Measurements from ENCODE around the gene NBAS.

Gene NBAS

DNA sequence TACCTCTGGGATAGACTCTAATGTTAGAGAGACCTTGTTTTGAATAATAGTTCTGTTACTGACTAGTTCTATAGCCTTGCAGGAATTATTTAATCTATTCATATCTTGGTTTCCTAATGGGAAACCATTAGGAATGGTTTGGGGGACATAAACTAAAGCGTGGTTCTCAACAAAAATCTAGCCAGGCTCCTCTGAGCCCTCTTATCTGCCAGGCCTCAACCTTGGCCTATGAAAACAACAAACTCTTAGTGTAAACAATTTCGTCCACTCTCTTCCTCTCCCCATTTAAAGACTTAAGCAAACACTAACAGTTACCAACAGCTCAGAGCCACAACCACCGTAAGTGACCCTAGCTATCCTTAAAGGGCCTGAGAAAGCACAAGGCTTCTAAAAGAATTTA, 10.6 kb upstream of the NBAS start:
- H3K36me3 Mint-ChIP-seq: no peaks in the 10 kb centered on the region
- no peak overlapping the region for H3K27ac Mint-ChIP-seq
- no peak overlapping the region for H3K4me3 Mint-ChIP-seq
- no peak for ATAC-seq
- no peaks in the 10 kb centered on the region for H3K9me3 Mint-ChIP-seq
- H3K4me1 Mint-ChIP-seq: no peaks in the 10 kb centered on the region
- H3K27me3 Mint-ChIP-seq: no peaks in the 10 kb centered on the region

DNA sequence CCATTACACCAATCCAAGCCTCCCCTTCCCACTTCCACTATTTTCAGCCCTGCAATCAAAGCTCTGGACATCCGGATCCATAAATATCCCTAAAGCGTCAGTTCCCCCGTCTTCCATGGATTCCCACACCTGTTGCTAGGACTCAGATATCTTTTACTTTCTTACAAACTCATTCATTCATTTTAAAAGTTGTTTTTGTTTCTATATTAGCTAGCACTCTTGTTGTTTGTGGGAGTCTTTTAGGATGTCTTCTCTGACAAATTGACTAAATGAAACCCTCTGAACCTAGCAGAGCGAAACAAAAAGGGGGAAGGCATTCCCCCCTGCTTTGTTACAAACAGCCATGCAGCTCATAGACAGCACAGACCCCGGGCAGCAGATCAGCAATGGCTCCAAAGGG, 9.0 kb upstream of the NBAS start:
- H3K36me3 Mint-ChIP-seq: no peaks in the 10 kb centered on the region
- H3K27ac Mint-ChIP-seq: no peak overlapping the region
- no peak for ATAC-seq
- no peaks in the 10 kb centered on the region for H3K27me3 Mint-ChIP-seq
- H3K4me3 Mint-ChIP-seq: no peak overlapping the region
- no peaks in the 10 kb centered on the region for H3K4me1 Mint-ChIP-seq
- H3K9me3 Mint-ChIP-seq: no peaks in the 10 kb centered on the region

DNA sequence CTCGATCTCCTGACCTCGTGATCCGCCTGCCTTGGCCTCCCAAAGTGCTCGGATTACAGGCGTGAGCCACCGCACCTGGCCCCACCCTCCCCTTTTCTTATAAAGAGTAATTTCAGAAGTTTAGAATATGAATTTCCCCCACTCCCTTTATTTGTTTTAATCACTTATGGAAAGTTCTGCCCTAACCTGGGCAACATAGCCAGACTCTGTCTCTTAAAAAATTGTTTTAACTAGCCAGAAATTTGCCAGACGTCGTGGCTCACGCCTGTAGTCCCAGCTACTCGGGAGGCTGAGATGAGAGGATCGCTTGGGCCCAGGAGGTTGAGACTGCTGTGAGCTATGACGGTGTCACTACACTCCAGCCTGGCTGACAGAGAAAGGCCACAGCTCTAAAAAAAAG, 7.7 kb upstream of the NBAS start:
- H3K36me3 Mint-ChIP-seq: no peaks in the 10 kb centered on the region
- H3K4me3 Mint-ChIP-seq: no peak overlapping the region
- H3K4me1 Mint-ChIP-seq: no peaks in the 10 kb centered on the region
- no peaks in the 10 kb centered on the region for H3K9me3 Mint-ChIP-seq
- no peak overlapping the region for H3K27ac Mint-ChIP-seq
- peaks cover 8% of the 10 kb centered on the region for H3K27me3 Mint-ChIP-seq
- ATAC-seq: no peak

DNA sequence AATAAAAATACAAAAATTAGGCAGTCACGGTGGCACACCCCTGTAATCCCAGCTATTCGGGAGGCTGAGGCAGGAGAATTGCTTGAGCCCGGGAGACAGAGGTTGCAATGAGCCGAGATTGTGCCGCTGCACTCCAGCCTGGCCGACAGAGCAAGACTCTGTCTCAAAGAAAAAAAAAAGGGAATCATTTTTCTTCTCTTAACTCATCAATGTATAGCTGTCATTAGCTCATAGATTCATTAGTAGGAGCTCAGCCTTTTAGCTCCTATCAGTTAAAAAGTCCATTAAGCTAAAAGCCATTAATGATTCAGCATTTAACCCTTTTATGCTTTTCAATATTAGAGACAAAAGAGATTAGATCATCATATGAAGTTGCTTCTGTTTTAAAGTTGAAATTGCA, 5.8 kb upstream of the NBAS start:
- no peak for ATAC-seq
- peaks cover 8% of the 10 kb centered on the region for H3K27me3 Mint-ChIP-seq
- no peak overlapping the region for H3K4me3 Mint-ChIP-seq
- H3K36me3 Mint-ChIP-seq: no peaks in the 10 kb centered on the region
- H3K9me3 Mint-ChIP-seq: no peaks in the 10 kb centered on the region
- peaks cover 2% of the 10 kb centered on the region for H3K4me1 Mint-ChIP-seq
- H3K27ac Mint-ChIP-seq: no peak overlapping the region

DNA sequence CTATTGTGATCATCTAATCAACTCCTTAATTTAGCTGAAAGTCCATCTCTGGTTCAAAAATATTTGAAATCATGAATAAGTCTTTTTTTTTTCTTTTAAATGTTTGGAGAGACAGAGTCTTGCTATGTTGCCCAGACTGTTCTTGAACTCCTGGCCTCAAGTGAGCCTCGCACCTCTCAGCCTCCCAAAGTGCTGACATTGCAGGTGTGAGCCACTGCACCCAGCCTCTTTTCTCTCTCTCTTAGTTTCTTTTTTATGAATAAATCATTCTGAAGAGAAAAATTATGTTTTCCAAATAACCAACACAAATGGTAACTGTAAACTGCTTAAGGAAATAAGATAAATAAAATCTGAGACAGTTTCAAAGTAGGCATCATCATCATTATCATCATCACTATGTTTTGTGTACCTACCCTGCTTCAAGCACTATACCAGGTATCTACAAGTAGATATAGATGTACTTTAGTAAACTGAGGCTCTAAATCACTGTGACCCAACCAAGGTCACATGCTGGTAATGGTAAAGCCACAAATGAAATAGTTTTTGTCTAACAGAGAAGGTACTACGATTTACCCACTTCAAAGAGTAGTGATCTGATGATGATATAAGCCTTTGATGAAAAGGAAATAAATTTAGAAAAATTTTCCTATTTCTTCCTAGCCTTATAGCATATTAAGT, 5.0 kb upstream of the NBAS start:
- Mint-ChIP-seq H3K9me3 (no peaks in the 10 kb centered on the region), H3K27ac (no peak overlapping the region), H3K4me1 (peaks cover 9% of the 10 kb centered on the region), H3K4me3 (no peak overlapping the region), H3K36me3 (no peaks in the 10 kb centered on the region), H3K27me3 (peaks cover 8% of the 10 kb centered on the region)
- no peak for ATAC-seq

DNA sequence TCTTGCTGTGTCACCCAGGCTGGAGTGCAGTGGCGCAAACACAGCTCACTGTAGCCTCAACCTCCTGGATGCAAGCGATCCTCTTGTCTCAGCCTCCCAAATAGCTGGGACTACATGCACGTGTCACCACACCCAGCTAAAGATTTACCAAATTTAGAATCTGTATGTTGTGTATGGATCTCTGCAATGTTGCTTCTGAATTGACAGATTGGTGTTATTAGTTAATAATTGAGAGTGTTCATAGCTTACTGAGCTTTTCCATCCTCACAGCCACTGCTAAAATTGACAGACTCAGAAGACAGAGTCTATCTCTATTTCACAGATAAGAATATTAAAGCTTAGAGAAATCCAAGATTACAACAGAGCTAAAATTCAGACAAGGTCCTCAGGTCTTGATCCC, 4.3 kb upstream of the NBAS start:
- peaks cover 11% of the 10 kb centered on the region for H3K4me1 Mint-ChIP-seq
- peaks cover 8% of the 10 kb centered on the region for H3K27me3 Mint-ChIP-seq
- no peak overlapping the region for H3K27ac Mint-ChIP-seq
- no peaks in the 10 kb centered on the region for H3K36me3 Mint-ChIP-seq
- no peaks in the 10 kb centered on the region for H3K9me3 Mint-ChIP-seq
- no peak for ATAC-seq
- no peak overlapping the region for H3K4me3 Mint-ChIP-seq

DNA sequence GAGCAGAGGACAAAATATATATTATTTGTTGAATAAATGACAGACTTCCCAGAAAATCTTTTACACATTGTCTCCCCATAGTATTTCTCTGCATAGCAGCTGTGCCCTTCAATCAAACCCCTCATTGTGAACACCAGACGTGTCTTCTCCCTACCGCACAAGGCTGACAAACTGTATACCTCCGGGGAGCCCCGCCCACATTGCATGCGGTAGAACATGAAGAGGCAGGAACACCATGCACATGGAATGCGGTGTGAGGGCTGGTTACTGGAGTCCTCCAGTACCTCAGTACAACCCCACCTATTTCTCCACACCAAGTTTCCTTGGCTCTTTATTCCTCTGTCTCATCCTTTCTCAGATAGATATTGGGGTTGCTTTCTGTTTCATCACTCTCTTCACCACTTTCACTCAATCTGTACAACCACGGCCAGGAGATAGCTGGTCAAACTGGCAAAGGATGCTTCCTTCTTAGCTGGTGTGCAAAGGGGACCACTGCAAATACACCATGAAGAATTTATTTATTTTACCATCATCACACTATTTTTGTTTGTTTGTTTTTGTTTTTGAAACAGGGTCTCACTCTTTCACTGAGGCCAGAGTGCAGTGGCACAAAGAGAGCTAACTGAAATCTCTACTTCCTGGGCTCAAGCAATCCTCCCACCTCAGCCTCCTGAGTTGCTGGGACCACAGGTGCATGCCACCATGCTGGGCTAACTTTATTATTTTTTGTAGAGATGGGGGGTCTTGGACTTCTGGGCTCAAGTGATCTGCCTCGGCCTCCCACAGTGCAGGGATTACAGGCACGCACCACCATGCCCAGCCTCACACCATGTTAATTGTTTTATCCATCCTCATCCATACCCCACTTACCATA, 2.3 kb upstream of the NBAS start:
- H3K27me3 Mint-ChIP-seq: peaks cover 8% of the 10 kb centered on the region
- no peak for ATAC-seq
- no peaks in the 10 kb centered on the region for H3K36me3 Mint-ChIP-seq
- peaks cover 21% of the 10 kb centered on the region for H3K4me1 Mint-ChIP-seq
- no peaks in the 10 kb centered on the region for H3K9me3 Mint-ChIP-seq
- no peak overlapping the region for H3K27ac Mint-ChIP-seq
- no peak overlapping the region for H3K4me3 Mint-ChIP-seq

DNA sequence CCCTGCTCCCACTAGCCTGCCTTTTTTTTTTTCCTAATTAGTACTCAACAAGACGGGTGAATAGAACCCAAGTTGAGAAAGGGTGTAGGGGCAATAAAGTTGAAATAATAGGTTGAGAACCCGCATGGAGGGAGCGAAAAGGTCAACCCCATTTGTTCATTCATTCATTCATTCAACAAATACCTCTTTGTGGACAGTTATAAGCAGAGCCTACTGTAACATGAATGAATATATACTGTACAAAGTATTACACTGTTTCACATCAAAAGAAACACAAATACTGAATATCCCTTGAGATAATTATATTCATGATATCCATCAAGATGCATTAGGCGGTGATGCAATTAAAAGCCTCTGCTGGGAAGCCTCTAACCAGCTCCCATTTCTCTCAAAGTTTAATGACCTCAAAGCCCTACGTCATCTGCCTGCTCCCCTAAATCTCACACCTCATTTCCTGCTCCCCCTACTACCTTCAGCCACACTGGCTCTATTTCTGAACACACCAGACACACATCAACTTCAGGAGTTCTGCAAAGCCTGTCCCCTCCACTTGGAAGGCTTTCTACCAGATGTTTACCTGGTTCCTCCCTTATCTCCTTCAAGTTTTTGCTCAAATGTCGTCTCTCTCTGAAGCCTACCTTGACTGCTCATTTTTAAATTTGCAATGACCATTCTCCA, 1.4 kb upstream of the NBAS start:
- Mint-ChIP-seq H3K4me1 (peaks cover 26% of the 10 kb centered on the region), H3K9me3 (no peaks in the 10 kb centered on the region), H3K27ac (peak overlapping the region; percentile 87), H3K27me3 (peaks cover 8% of the 10 kb centered on the region), H3K4me3 (no peak overlapping the region), H3K36me3 (no peaks in the 10 kb centered on the region)
- ATAC-seq: no peak

DNA sequence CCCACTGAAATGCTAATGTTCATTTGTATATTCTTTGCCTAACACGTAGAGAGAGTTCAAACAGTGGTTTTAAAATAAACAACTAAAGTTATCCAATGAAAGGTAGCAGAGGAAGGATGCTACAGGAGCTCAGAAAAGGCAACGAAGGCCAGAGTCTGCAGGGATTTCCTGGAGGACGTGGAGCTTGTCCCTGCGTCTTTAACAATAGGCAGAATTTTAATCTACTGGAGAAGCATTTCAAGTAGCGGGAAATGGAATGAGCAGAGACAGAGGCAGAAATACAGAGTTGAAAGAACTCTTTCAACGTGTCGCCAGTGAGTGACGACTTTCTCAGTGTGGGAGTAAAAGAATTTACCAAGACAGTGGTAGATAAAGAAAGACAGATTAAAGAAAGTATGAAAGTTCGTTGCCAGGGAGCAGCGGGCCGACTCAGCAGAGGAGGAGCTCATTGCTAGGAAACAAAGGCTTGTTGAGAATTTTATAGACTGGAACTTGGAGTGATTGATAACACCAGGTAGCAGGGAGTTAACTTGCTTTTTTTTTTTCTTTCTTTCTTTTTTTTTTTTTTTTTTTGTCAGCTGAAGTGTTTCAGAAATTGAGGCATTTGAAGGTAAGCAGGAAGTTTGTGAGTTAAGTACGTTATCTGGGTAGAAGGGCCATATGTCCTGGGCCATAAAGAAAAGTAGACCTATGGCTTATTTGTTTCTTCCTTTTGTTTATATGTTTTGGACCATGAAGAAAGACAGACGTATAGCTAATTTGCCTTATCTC, 625 bp upstream of the NBAS start:
- H3K36me3 Mint-ChIP-seq: no peaks in the 10 kb centered on the region
- peak; percentile 46 for ATAC-seq
- H3K27me3 Mint-ChIP-seq: peaks cover 8% of the 10 kb centered on the region
- peak overlapping the region; percentile 87 for H3K27ac Mint-ChIP-seq
- H3K4me1 Mint-ChIP-seq: peaks cover 26% of the 10 kb centered on the region
- H3K4me3 Mint-ChIP-seq: peak overlapping the region; percentile 99
- no peaks in the 10 kb centered on the region for H3K9me3 Mint-ChIP-seq

DNA sequence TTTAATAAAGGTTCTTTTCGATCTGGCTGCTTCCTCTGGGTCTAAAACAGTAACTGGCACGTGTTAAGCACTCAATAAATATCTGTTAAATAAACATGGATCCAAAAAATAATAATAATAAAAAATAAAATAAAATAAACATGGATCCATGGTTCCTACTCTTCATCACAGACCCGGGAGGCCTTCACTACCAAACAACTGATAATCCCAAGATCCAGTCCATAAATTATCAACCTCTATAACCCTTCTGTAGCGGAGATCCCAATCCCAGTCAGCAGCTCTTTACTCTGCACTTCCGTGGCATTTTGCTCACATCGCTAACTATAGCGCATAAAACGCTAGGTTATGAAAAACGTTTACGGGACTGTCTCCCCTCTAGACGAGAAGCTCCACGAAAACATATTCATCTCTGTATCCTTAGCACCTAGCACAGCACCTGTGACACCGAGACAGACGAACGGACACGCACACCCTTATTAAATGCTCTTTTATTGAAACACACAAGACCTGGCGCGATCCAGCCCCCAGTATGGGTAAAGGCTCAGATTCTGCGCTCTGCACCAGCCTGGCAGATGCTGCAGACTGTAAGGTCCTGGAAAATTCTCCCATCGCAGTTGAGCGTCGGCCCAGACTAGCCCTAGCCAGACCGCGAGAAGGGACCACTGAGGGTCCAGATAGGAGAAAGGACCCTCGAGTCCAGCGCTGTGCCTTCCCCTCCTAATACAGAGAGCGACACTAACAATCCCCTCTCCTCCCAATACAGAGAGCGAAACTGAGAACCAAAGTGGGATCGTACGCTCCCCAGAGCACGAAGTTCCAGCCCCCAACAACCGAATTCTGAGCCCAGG, 770 bp downstream of the NBAS start:
- H3K4me1 Mint-ChIP-seq: peaks cover 26% of the 10 kb centered on the region
- H3K9me3 Mint-ChIP-seq: no peaks in the 10 kb centered on the region
- ATAC-seq: peak; percentile 60
- peak overlapping the region; percentile 87 for H3K27ac Mint-ChIP-seq
- peak overlapping the region; percentile 99 for H3K4me3 Mint-ChIP-seq
- peaks cover 5% of the 10 kb centered on the region for H3K36me3 Mint-ChIP-seq
- H3K27me3 Mint-ChIP-seq: peaks cover 8% of the 10 kb centered on the region

DNA sequence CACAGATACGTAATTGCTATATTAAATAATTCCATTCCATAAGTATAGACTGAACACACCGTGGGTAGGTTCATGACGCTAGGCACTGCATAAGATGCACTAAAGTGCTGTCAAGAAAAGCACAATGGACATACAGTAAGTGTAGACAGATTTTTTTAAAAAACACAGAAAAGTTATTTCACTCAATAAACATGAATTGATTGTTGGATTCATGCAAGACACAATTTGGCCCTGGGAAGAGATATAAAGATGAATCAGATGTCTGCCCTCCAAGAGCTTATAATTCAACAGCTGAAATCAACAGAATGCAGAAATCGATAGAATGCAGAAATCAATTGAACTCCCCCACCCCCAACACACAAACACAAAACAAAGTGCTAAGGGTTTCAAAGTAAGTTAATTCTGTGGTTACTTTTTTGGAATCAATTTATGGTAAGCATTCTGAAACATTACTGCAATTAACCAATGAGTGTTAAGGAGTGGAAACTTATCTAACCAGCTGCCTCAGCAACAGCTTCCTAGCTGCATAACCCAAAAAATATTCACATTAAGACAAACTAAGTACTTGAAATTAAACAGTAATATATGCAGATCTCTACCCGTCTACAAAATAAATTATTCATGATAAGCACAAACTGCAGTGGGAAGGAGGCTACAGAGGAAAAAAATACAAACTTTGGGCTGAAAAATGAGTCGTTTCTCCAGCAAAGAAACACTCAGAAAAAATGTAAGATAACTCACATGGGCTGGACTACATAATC, 1.6 kb downstream of the NBAS start:
- H3K4me1 Mint-ChIP-seq: peaks cover 26% of the 10 kb centered on the region
- peak overlapping the region; percentile 15 for H3K4me3 Mint-ChIP-seq

DNA sequence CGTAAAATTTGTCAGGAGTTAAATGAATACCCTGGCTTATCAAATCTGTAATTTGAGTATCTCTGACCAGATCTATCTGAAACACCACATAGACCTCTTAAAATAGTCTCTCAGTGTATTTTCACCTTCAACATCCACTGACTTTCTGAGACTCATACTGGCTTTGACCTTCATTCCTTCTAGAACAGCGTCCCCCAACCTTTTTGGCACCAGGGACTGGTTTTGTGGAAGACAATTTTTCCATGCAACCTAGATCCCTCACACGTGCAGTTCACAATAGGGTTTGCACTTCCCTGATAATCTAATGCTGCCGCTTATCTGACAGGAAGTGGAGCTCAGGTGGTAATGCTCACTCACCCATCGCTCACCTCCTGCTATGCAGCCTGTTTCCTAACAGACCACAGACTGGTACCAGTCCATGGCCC, 3.2 kb downstream of the NBAS start:
- Mint-ChIP-seq H3K4me1 (peaks cover 26% of the 10 kb centered on the region), H3K4me3 (no peak overlapping the region), H3K27ac (no peak overlapping the region), H3K36me3 (peaks cover 24% of the 10 kb centered on the region), H3K27me3 (no peaks in the 10 kb centered on the region), H3K9me3 (no peaks in the 10 kb centered on the region)
- ATAC-seq: no peak

More for the DNA sequence above, 1.6 kb downstream of the NBAS start:
- Mint-ChIP-seq H3K9me3 (no peaks in the 10 kb centered on the region), H3K27ac (peak overlapping the region; percentile 87), H3K27me3 (peaks cover 3% of the 10 kb centered on the region), H3K36me3 (peaks cover 11% of the 10 kb centered on the region)
- no peak for ATAC-seq

DNA sequence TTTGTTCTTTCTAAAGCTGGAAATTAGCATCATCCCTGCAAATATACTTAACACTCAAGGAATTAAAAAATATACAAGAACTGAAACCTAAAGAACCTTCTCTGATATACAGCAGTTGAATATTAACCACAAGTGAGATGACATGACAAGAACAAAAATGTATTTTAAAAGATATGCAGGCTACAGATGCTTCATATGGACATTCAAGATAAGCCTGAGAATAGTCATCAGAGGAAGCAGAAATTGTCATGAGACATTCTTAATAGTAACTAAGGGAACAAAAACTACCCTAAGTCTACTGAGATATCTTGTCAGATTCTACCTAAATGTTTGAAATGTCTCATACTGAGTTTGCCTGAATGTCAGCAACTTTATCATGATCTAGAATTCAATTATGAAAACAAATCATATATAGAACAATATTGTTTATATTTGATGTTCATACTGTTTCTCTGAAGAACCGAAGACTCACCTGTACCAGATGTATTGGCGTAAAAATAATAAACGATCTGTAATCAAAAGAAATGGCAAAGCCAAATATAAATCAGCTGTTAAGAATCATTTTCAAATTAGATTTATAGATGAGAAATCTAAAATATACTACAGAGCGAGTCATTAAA, 4.7 kb downstream of the NBAS start:
- peaks cover 33% of the 10 kb centered on the region for H3K36me3 Mint-ChIP-seq
- no peaks in the 10 kb centered on the region for H3K9me3 Mint-ChIP-seq
- H3K27me3 Mint-ChIP-seq: no peaks in the 10 kb centered on the region
- no peak overlapping the region for H3K4me3 Mint-ChIP-seq
- H3K4me1 Mint-ChIP-seq: peaks cover 20% of the 10 kb centered on the region
- no peak for ATAC-seq
- H3K27ac Mint-ChIP-seq: no peak overlapping the region
